ENCODE data around the gene PLA2G12A. TPM values are rescaled to one million over a fixed set of nuclear protein-coding genes. Genes with fewer than 3 reads are reported as not detected.

The PLA2G12A gene
- total and polyA plus RNA-seq, 2 donors (not counting 3 experiments of a cell fraction or from before 2014, with no cell fraction given): 21.6 to 27.1 TPM

- DNase-seq (ENCODE audit: low read depth, low spot score) (no peak), FAIRE-seq (no peak)
- Histone ChIP-seq H3K9me1 (replicated peaks; ENCODE audit: control insufficient read depth, extremely low read depth, insufficient read depth, low read length) (no peaks in the 10 kb centered on the region), H3K36me3 (ENCODE audit: control insufficient read depth in 2 of 2, extremely low read depth in 1 of 2, insufficient read depth in 2 of 2, low read length in 2 of 2) (peaks cover 0 to 5% of the 10 kb centered on the region in 2 experiments), H3K27me3 (ENCODE audit: control insufficient read depth in 2 of 2, insufficient read depth in 2 of 2, low read length in 2 of 2) (no peaks in the 10 kb centered on the region), H3K79me2 (ENCODE audit: control insufficient read depth, insufficient read depth, low read length) (no peaks in the 10 kb centered on the region), H3K27ac (ENCODE audit: insufficient read depth, low read depth, low read length) (no peak overlapping the region), H3K9ac (replicated peaks; ENCODE audit: extremely low read depth, insufficient read depth, low read length) (no peak overlapping the region), H3K4me3 (replicated peaks in 1 of 3; ENCODE audit: insufficient read depth in 1 of 3, low read depth in 1 of 3, low read length in 3 of 3) (no peak overlapping the region), H3K4me1 (ENCODE audit: control insufficient read depth, extremely low read depth, insufficient read depth, low read length) (no peaks in the 10 kb centered on the region), H2AFZ (ENCODE audit: low read depth, low read length) (no peak overlapping the region), H3K9me3 (replicated peaks; ENCODE audit: control insufficient read depth, insufficient read depth, low read length) (no peaks in the 10 kb centered on the region), H3K4me2 (ENCODE audit: insufficient read depth, low read length) (no peak overlapping the region), H4K20me1 (replicated peaks; ENCODE audit: control insufficient read depth, extremely low read depth, insufficient read depth, low read length) (no peaks in the 10 kb centered on the region)
- intact Hi-C loops (cut with micrococcal nuclease) (no loop called here), dilution Hi-C loops (cut with MboI; ENCODE audit: extremely low pct_ligation_motif_present, low sequenced_read_pairs) (no loop called here)
- TF ChIP-seq POLR2A (IDR thresholded peaks at IDR 0.05; ENCODE audit: low read depth, low read length): no peak
- no peak for TF ChIP-seq POLR2AphosphoS5 (IDR thresholded peaks at IDR 0.05; ENCODE audit: insufficient read depth, low read depth, low read length)
- TF ChIP-seq CTCF (IDR thresholded peaks at IDR 0.05; ENCODE audit: extremely low read depth in 1 of 2, insufficient read depth in 1 of 2, low read depth in 1 of 2, low read length in 2 of 2): no peak
- TF ChIP-seq EZH2 (IDR thresholded peaks at IDR 0.05; ENCODE audit: borderline replicate concordance, low read depth, low read length, severe bottlenecking): no peak
- no peak for TF ChIP-seq FOS (IDR thresholded peaks at IDR 0.05; ENCODE audit: borderline replicate concordance, insufficient read depth, low read length)
- TF ChIP-seq GATA2 (IDR thresholded peaks at IDR 0.05; ENCODE audit: insufficient read depth, insufficient read length, low read depth, low read length): no peak
- TF ChIP-seq, protein P1, sequence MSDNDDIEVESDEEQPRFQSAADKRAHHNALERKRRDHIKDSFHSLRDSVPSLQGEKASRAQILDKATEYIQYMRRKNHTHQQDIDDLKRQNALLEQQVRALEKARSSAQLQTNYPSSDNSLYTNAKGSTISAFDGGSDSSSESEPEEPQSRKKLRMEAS (IDR thresholded peaks at IDR 0.05; ENCODE audit: insufficient read depth, insufficient read length): no peak
- TF ChIP-seq MYC (IDR thresholded peaks at IDR 0.05; ENCODE audit: low read depth, low read length): no peak
- no peak for TF ChIP-seq JUN (IDR thresholded peaks at IDR 0.05; ENCODE audit: borderline replicate concordance, insufficient read depth, insufficient read length, low read depth)
- ChIA-PET POLR2A (no interaction called here), CTCF (interaction anchor here (1.6 kb wide), 1 partner anchor 18 kb away, joined by 5 read pairs; no protein-coding TSS in a partner anchor)
- no TSS peak for BruUV-seq (replicated peaks)
Measured at GRCh38 chr4:109683621-109684253, 46.1 kb downstream of the PLA2G12A start.

Measured in endothelial cell of umbilical vein (primary cell).